Heart left ventricle (tissue), 16 donors: ENCODE measurements around the gene ZNF627. TPM values are rescaled to one million over a fixed set of nuclear protein-coding genes. Genes with fewer than 3 reads are reported as not detected.

ENCODE experiments used
- ATAC-seq, 4 donors: fragments of 200-7000 bp; cut with Tn5 transposase; one replicate each; pipeline ENCODE4 v1.9.1; 2020 to 2022; ENCODE audit warnings: moderate library complexity in 4 of 4, mild to moderate bottlenecking in 3 of 4, moderate number of reproducible peaks in 1 of 4
- DNase-seq, 5 donors: peaks; one replicate each; pipeline ENCODE4 v3.0.0-alpha.2; 2020
- H3K27ac ChIP-seq, 12 donors: fragments of 200-600 bp; sonication (generic) in 4 of 12; one replicate each; pipeline versions ENCODE4 v1.5.0 to v1.8.0; 2016 to 2022; ENCODE audit warnings: mild to moderate bottlenecking in 2 of 12
- H3K27me3 ChIP-seq, 9 donors: fragments of 200-600 bp; sonication (generic) in 2 of 9; one replicate each; pipeline versions ENCODE4 v1.5.1 to v1.8.0; 2016 to 2022; ENCODE audit warnings: mild to moderate bottlenecking in 3 of 9
- H3K36me3 ChIP-seq, 9 donors: fragments of 200-600 bp; sonication (generic) in 2 of 9; one replicate each; pipeline versions ENCODE4 v1.5.0 to v1.8.0; 2018 to 2022; ENCODE audit warnings: mild to moderate bottlenecking in 2 of 9
- H3K4me1 ChIP-seq, 12 donors: fragments of 200-600 bp; sonication (generic) in 4 of 12; one replicate each; pipeline versions ENCODE4 v1.5.0 to v1.8.0; 2016 to 2022; ENCODE audit warnings: mild to moderate bottlenecking in 3 of 12
- H3K4me3 ChIP-seq, 12 donors: fragments of 200-600 bp; sonication (generic) in 4 of 12; one replicate each; pipeline versions ENCODE4 v1.5.0 to v1.8.0; 2017 to 2022; ENCODE audit warnings: mild to moderate bottlenecking in 9 of 12, moderate library complexity in 4 of 12
- H3K9me3 ChIP-seq, 12 donors: fragments of 200-600 bp; sonication (generic) in 4 of 12; one replicate each; pipeline versions ENCODE4 v1.5.0 to v1.8.0; 2016 to 2022; ENCODE audit warnings: mild to moderate bottlenecking in 1 of 12
- POLR2A ChIP-seq, 2 donors: fragments of 450-650 bp; IDR thresholded peaks; one replicate each; pipeline ENCODE4 v1.6.1; 2017; ENCODE audit warnings: antibody characterized with exemption in 2 of 2, mild to moderate bottlenecking in 2 of 2, moderate library complexity in 2 of 2
- WGBS, 4 donors: extraction: QIAGEN DNeasy Blood & Tissue Kit in 2 of 4; methylation state at CpG; one replicate each; pipeline versions ENCODE4 v1.1.5 to v1.1.7; 2013 to 2018; 5-methylcytosine and 5-hydroxymethylcytosine counted together
- intact Hi-C, 10 donors: fragments of 100-400 bp; cut with DNase I; formaldehyde crosslinking; loops; one replicate each; pipeline versions ENCODE4 v1.11.1 to v1.14.2; 2022
- long read RNA-seq, 3 donors: library from polyadenylated mRNA; unstranded; transcript quantifications; one replicate each; pipeline ENCODE4 v2.0.0, GENCODE V29; 2020 to 2021
- polyA plus RNA-seq, 2 donors: library from polyadenylated mRNA; stranded (reverse); fragments of 200-250 nt; gene quantifications; one replicate each; pipeline ENCODE4 v1.2.3, GENCODE V29; 2013
- total RNA-seq, 9 donors: library from RNA; depleted of rRNA in 2 of 9; stranded (reverse); fragments of >200 nt in 2 of 9; fragmentation: NEBNext Ultra II Directional in 3 of 9; extraction: Animal tissue kit (Norgen Biotek cat#: 25700) in 3 of 9; gene quantifications; one replicate each; pipeline versions ENCODE4 v1.1.0 to v1.2.4, GENCODE V29; 2016 to 2023
- TF ChIP-seq, protein P1 (sequence below), 12 donors: fragments of 200-600 bp; sonication (generic) in 4 of 12; IDR thresholded peaks; one replicate each; pipeline versions ENCODE4 v1.5.0 to v1.8.0; 2018 to 2022; ENCODE audit warnings: antibody characterized with exemption in 12 of 12, mild to moderate bottlenecking in 5 of 12
- donor health status: ischemic (EF 13 %, LVEDD 7.1; RV severe dilation, severe dysfunction).
- donor health status: healthy with polysubstance abuse.
- donor health status: DM: no; HTN: yes; CAD: no.
- donor health status: DM: no; HTN: no; CAD: no.
- donor health status: ischemic (EF 25% LVEDD 6.9; RV normal size, moderate dysfunction).
- donor health status: ischemic (EF 25% LVEDD 5.7; RV mildly dilated, moderate dysfunction).
- donor health status: healthy.
- donor health status: DM: yes; HTN: yes; CAD: no.
- donor health status: ischemic (EF 35%, LVEDD 5.7; RV mildly dilated, moderate dysfunction).
- donor health status: nonischemic (EF 11% LVEDD 7.7; RV severe dilation, severe dysfunction).
- donor health status: DM: yes; HTN: yes; CAD: no.
- donor health status: PGD.
- donor health status: ischemic (EF 29% LVEDD 5.4; RV normal size, mild dysfunction).
- donor health status: nonischemic (EF 23%, LVEDD 6.1; RV moderate dilation, normal function).

Gene ZNF627
- 1 to 10 TPM; 3.5 to 9.2 (median 6.0) TPM for total RNA-seq
- polyA plus RNA-seq = 1 to 10 TPM; 2.5 to 4.6 TPM
- long read RNA-seq, donor 1, transcript ZNF627-201 (4 exons, 2,840 nt) = major isoform, 11 of 13 reads
- long read RNA-seq, donor 1, partial matches to known transcripts = 0 of 13 reads
- long read RNA-seq, donor 1, other reads (novel, unspliced or antisense) = 2 of 13 reads
- long read RNA-seq, donor 2, transcript ZNF627-201 (4 exons, 2,840 nt) = major isoform, 43 of 49 reads
- long read RNA-seq, donor 2, partial matches to known transcripts = 1 of 49 reads
- long read RNA-seq, donor 2, other reads (novel, unspliced or antisense) = 2 of 49 reads
- long read RNA-seq, donor 3, transcript ZNF627-201 (4 exons, 2,840 nt) = major isoform, 6 of 8 reads
- long read RNA-seq, donor 3, partial matches to known transcripts = 0 of 8 reads
- long read RNA-seq, donor 3, other reads (novel, unspliced or antisense) = 1 of 8 reads

DNA sequence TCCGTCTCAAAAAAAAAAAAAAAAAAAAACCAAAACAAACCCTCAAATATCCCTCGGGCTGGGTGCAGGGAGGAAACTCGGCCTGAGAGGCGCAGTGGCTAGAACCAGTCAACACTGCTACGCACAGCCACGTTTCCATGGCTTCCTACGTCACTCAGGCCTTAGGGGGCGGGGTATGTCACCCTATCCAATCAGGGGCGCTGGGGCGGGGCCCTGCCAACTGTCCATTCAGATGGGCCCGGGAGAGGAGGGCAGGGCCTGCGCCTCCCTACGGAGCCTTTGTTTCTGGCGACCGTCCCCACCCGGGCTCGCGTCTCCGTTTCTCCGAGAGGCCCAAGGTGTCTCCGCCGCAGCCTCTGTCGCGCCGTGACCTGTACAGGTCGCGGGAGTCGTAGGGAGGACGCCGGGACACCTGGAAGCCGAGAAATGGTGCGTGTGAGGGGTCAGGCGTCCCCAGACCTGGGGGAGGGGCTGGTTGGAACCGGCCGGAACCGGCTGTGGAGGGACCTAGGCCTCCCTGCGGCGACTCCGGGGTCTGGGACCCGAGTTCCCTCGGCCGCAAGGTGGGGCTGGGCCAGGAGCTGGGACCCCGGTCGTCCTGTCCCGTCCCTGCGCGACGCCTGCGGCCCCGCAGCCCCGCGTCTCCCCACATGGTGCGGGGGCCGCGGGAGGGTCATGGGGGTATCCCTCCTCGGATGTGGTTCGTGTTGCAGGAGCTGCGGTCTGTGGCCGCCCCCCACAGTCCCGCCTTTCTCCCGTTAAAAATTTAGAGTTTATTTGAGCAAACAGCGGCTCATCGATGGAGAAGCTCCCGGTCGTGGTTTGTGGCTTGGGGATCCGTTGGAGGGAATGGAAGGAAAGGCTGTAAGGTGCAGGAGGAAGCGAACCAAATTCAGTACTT is at the start of gene ZNF627:
Gene ZNF627 (plus strand): TSS at position 282 of the 901 bp plus-strand sequence. CDS start 145 bp downstream, at position 427.
- intact Hi-C loops = loop anchor here in 3 of 10 donors (5.0 to 10.0 kb wide), 3 partner anchors 40 to 223 kb away; partner anchors contain the start of genes ELOF1 (in 1 of the 3), SWSAP1 (in 1 of the 3) and ZNF653 (in 1 of the 3)
- Histone ChIP-seq H3K36me3 (peaks cover 0 to 4% (median 0%) of the 10 kb centered on the region in 9 donors), H3K9me3 (no peaks in the 10 kb centered on the region), H3K4me1 (peaks cover 0 to 19% (median 12%) of the 10 kb centered on the region in 12 donors), H3K4me3 (peak within 1 kb of the TSS; percentile 70 to 99 (median 88)), H3K27ac (peak within 1 kb of the TSS; percentile 44 to 95 (median 91)), H3K27me3 (no peaks in the 10 kb centered on the region)
- DNase-seq (peak; percentile 99 to 100 (median 99)), ATAC-seq (peak; percentile 100)
- peak; percentile 80 to 96 for TF ChIP-seq POLR2A (IDR thresholded peaks at IDR 0.05)
- TF ChIP-seq, protein P1, sequence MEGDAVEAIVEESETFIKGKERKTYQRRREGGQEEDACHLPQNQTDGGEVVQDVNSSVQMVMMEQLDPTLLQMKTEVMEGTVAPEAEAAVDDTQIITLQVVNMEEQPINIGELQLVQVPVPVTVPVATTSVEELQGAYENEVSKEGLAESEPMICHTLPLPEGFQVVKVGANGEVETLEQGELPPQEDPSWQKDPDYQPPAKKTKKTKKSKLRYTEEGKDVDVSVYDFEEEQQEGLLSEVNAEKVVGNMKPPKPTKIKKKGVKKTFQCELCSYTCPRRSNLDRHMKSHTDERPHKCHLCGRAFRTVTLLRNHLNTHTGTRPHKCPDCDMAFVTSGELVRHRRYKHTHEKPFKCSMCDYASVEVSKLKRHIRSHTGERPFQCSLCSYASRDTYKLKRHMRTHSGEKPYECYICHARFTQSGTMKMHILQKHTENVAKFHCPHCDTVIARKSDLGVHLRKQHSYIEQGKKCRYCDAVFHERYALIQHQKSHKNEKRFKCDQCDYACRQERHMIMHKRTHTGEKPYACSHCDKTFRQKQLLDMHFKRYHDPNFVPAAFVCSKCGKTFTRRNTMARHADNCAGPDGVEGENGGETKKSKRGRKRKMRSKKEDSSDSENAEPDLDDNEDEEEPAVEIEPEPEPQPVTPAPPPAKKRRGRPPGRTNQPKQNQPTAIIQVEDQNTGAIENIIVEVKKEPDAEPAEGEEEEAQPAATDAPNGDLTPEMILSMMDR (IDR thresholded peaks at IDR 0.05) = peak in 6 of 12 donors; percentile 5 to 47 (median 27)
- WGBS, 4 donors = 0 to 1% (median 0%) methylated on average over 35 to 67 of the region's 67 CpGs

DNA sequence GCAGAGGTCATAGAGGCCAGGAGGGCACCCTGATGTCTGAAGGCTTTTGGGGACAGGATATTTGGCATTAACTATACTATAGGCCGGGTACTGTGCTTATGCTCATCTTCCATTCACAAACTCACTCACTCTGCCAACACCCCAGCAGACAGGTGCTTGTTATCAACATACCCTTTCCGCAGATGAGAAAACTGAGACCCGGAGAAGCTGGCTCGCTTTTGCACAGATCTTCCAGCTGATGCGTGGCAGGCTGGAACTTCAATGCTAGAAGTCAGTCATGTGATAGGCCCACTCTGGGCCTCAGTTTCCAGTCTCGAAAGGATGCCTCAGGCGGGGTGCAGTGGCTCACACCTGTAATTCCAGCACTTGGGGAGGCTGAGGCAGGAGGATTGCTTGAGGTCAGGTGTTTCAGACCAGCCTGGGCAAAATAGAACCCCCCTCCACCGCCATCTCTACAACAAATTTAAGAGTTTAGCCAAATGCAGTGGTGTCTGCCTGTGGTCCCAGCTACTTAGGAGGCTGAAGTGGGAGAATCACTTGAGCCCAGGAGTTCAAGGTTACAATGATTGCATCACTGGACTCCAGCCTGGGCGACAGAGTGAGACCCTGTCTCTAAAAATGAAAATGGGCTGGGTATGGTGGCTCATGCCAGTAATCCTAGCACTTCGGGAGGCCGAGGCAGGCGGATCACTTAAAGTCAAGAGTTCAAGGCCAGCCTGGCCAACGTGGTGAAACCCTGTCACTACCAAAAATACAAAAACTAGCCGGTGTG is 49.2 kb upstream of the ZNF627 start:
- no peaks in the 10 kb centered on the region for H3K9me3 ChIP-seq
- TF ChIP-seq, protein P1 (IDR thresholded peaks at IDR 0.05) = no peak
- TF ChIP-seq POLR2A (IDR thresholded peaks at IDR 0.05) = no peak
- intact Hi-C loops = no loop called here
- peak overlapping the region in 1 of 12 donors; percentile 51 for H3K27ac ChIP-seq
- DNase-seq (no peak), ATAC-seq (no peak)
- H3K36me3 ChIP-seq = peaks cover 0 to 33% (median 14%) of the 10 kb centered on the region in 9 donors
- no peak overlapping the region for H3K4me3 ChIP-seq
- H3K27me3 ChIP-seq = no peaks in the 10 kb centered on the region
- 91 to 92% (median 91%) methylated on average over 14 of the region's 14 CpGs for WGBS, 4 donors
- H3K4me1 ChIP-seq = no peaks in the 10 kb centered on the region

DNA sequence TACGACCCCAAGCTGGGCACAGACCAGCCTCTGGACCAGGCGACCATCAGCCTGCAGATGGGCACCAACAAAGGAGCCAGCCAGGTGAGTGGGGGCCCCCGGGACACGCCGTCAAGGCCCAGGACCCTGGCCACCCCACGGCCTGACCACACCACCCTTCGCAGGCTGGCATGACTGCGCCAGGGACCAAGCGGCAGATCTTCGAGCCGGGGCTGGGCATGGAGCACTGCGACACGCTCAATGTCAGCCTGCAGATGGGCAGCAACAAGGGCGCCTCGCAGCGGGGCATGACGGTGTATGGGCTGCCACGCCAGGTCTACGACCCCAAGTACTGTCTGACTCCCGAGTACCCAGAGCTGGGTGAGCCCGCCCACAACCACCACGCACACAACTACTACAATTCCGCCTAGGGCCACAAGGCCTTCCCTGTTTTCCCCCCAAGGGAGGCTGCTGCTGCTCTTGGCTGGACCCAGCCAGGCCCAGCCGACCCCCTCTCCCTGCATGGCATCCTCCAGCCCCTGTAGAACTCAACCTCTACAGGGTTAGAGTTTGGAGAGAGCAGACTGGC is 47.8 kb upstream of the ZNF627 start:
- ATAC-seq (no peak), DNase-seq (no peak)
- Histone ChIP-seq H3K36me3 (peaks cover 0 to 41% (median 26%) of the 10 kb centered on the region in 9 donors), H3K9me3 (no peaks in the 10 kb centered on the region), H3K4me1 (no peaks in the 10 kb centered on the region), H3K4me3 (no peak overlapping the region), H3K27me3 (no peaks in the 10 kb centered on the region), H3K27ac (peak overlapping the region in 1 of 12 donors; percentile 89)
- intact Hi-C loops = no loop called here
- 89 to 93% (median 92%) methylated on average over 20 to 24 of the region's 24 CpGs for WGBS, 4 donors
- no peak for TF ChIP-seq POLR2A (IDR thresholded peaks at IDR 0.05)
- TF ChIP-seq, protein P1 (IDR thresholded peaks at IDR 0.05) = no peak
